ENCODE results near the gene TNIK.
"Not testable (repeated sequence)": the region's sequence is repeated elsewhere in the genome, so short reads cannot be mapped to it uniquely, and the experiment has no call there.

The TNIK gene

GRCh38 chr3:171129827-171130226 lies 330.4 kb downstream of the TNIK start:
- DNase-seq (ENCODE audit: low read depth in 3 of 3), result no peak

GRCh38 chr3:171127611-171128010 lies 332.6 kb downstream of the TNIK start:
- no peak for DNase-seq (ENCODE audit: low read depth in 3 of 3)

GRCh38 chr3:171126478-171127209 lies 333.6 kb downstream of the TNIK start:
- no peak for DNase-seq (ENCODE audit: low read depth in 3 of 3)

- DNase-seq (ENCODE audit: low read depth in 3 of 3), result no peak
Measured at GRCh38 chr3:171125010-171125409, 335.2 kb downstream of the TNIK start.

- no peak for DNase-seq (ENCODE audit: low read depth in 3 of 3)
Measured at GRCh38 chr3:171123915-171124314, 336.3 kb downstream of the TNIK start.

GRCh38 chr3:171122861-171123260 lies 337.3 kb downstream of the TNIK start:
- DNase-seq (ENCODE audit: low read depth in 3 of 3), result no peak

GRCh38 chr3:171122240-171122639 lies 338.0 kb downstream of the TNIK start:
- DNase-seq (ENCODE audit: low read depth in 3 of 3), result no peak

GRCh38 chr3:171121801-171122200 lies 338.4 kb downstream of the TNIK start:
- no peak for DNase-seq (ENCODE audit: low read depth in 3 of 3)

GRCh38 chr3:171119402-171119801 lies 340.8 kb downstream of the TNIK start:
- DNase-seq (ENCODE audit: low read depth in 3 of 3), result not testable (repeated sequence)

GRCh38 chr3:171118993-171119392 lies 341.2 kb downstream of the TNIK start:
- DNase-seq (ENCODE audit: low read depth in 3 of 3), result not testable (repeated sequence)

- DNase-seq (ENCODE audit: low read depth in 3 of 3), result no peak
Measured at GRCh38 chr3:171116824-171117395, 343.3 kb downstream of the TNIK start.

- no peak for DNase-seq (ENCODE audit: low read depth in 3 of 3)
Measured at GRCh38 chr3:171116365-171116764, 343.8 kb downstream of the TNIK start.

GRCh38 chr3:171115667-171116066 lies 344.5 kb downstream of the TNIK start:
- no peak for DNase-seq (ENCODE audit: low read depth in 3 of 3)

GRCh38 chr3:171113716-171114115 lies 346.5 kb downstream of the TNIK start:
- no peak for DNase-seq (ENCODE audit: low read depth in 3 of 3)

- DNase-seq (ENCODE audit: low read depth in 3 of 3), result no peak
Measured at GRCh38 chr3:171110715-171111114, 349.5 kb downstream of the TNIK start.

- DNase-seq (ENCODE audit: low read depth in 3 of 3), result no peak
Measured at GRCh38 chr3:171108066-171108465, 352.1 kb downstream of the TNIK start.

GRCh38 chr3:171103185-171103584 lies 357.0 kb downstream of the TNIK start:
- DNase-seq (ENCODE audit: low read depth in 3 of 3), result no peak

GRCh38 chr3:171101982-171102641 lies 358.1 kb downstream of the TNIK start:
- no peak for DNase-seq (ENCODE audit: low read depth in 3 of 3)

- DNase-seq (ENCODE audit: low read depth in 3 of 3), result no peak
Measured at GRCh38 chr3:171099911-171100310, 360.3 kb downstream of the TNIK start.

- DNase-seq (ENCODE audit: low read depth in 3 of 3), result no peak
Measured at GRCh38 chr3:171095063-171095462, 365.1 kb downstream of the TNIK start.

- DNase-seq (ENCODE audit: low read depth in 3 of 3), result no peak
Measured at GRCh38 chr3:171094411-171094810, 365.8 kb downstream of the TNIK start.

GRCh38 chr3:171093462-171093861 lies 366.7 kb downstream of the TNIK start:
- DNase-seq (ENCODE audit: low read depth in 3 of 3), result no peak

- no peak for DNase-seq (ENCODE audit: low read depth in 3 of 3)
Measured at GRCh38 chr3:171092467-171092911, 367.7 kb downstream of the TNIK start.

All from stimulated activated CD4-positive, alpha-beta T cell treated with anti-CD3 and anti-CD28 coated beads, TNF-alpha, amount 100 ng/mL, for 4 hours (primary cell).